Sigmoid colon (tissue), 4 donors: ENCODE results near the gene FOSL1.

Experiments used
- CTCF ChIP-seq, 4 experiments: fragments of 450-650 bp in 3 of 4; fragments of 200-600 bp in 1 of 4; IDR thresholded peaks; one replicate each; pipeline ENCODE4 v1.5.1; 2016 to 2019; ENCODE audit warnings: antibody characterized with exemption in 4 of 4, mild to moderate bottlenecking in 3 of 4, moderate library complexity in 2 of 4
- EP300 ChIP-seq, 4 donors: sonication (generic); formaldehyde crosslinking; IDR thresholded peaks; one replicate each; pipeline ENCODE4 v1.6.1; 2017; ENCODE audit warnings: antibody characterized with exemption in 4 of 4
- POLR2A ChIP-seq, 2 donors: fragments of 450-650 bp; IDR thresholded peaks; one replicate each; pipeline ENCODE4 v1.6.1; 2016; ENCODE audit warnings: antibody characterized with exemption in 2 of 2, mild to moderate bottlenecking in 2 of 2, moderate library complexity in 2 of 2
- POLR2AphosphoS5 ChIP-seq, 4 donors: sonication (generic); formaldehyde crosslinking; IDR thresholded peaks; one replicate each; pipeline ENCODE4 v1.6.1; 2017; ENCODE audit warnings: antibody characterized with exemption in 4 of 4

- peak; percentile 99 to 100 (median 99) for TF ChIP-seq CTCF (IDR thresholded peaks at IDR 0.05)
- peak in 3 of 4 donors; percentile 38 to 44 (median 42) for TF ChIP-seq POLR2AphosphoS5 (IDR thresholded peaks at IDR 0.05)
- TF ChIP-seq POLR2A (IDR thresholded peaks at IDR 0.05): no peak
- TF ChIP-seq EP300 (IDR thresholded peaks at IDR 0.05): no peak
These were observed 15.5 kb downstream of the FOSL1 start for GRCh38 chr11:65884716-65885092.
